ENCODE measurements around the gene NSUN7.

Gene NSUN7

DNA sequence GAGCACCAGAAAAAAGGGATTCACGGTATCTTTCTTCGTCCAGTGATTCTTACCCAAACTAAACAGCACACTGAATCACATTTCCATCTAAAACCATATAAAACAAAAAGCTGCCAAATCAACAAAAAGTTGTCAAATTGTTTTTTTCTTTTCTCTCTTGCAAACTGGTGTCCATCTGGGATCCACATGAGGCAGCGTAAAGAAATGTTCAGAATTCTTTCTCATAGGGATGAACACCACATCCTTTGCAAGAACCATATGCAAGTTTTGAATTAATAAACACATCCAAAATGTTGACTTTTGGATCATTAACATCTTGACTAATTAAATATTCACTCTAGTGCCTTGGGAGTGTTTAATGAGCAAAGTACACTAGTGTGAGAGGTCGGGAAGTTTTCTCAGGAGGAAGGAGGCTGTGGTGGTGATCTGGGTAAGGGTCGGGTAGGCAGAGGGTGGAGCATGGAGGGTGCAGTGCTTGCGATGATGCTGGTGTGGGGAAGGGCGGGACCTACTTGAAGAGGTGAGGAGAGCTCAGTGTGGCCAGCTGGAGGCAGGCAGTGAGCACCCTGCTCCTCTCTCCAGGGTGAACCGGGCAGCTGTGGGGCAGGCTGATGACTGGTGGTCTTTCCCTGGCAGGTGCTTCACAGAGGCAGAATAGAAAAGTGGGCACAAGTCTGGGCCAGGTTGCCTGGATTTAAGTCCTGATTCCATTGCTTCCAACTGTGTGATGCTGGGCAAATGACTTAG, 72.8 kb downstream of the NSUN7 start:
- DNase-seq (ENCODE audit: low read depth) = no peak

DNA sequence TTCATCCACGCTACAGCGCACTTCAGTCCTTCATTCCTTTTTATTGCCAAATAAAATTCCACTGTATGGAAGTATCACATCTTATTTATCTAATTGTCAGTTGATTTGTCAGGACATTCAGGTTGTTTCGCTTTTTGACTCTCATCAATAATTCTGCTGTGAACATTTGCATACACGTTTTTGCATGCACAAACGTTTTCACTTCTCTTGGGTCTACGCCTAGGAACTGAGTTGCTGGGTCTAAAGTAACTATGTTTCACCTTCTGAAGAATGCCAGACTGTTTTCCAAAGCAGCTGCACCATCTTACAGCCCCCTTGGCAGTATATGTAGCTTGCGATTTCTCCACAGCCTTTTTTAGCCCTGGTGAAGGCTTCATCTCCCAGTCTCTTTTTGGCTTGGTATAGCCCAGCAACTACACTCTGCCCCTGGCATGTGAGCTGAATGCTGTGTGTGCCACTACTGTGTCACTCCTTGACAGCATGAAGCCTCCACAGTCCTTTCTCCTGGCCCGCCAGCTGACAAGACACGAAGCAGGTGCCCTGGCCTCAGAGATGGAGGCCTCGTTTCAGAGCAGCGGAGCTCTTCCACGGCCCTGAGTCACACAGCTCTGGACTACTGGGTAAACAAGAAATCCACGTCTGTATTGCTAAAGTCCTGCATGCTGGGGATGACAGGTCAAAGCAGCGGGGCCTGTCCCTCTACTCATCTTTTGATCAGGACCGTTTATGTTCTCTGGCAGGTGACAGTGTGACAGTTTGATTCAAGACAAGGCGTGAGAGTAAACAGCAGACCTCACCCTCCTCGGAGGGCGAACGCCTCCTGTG, 75.5 kb downstream of the NSUN7 start:
- DNase-seq (ENCODE audit: low read depth) = no peak

GRCh38 chr4:40826821-40827220, 77.1 kb downstream of the NSUN7 start:
- no peak for DNase-seq (ENCODE audit: low read depth)

GRCh38 chr4:40827758-40828157, 78.0 kb downstream of the NSUN7 start:
- no peak for DNase-seq (ENCODE audit: low read depth)

- no peak for DNase-seq (ENCODE audit: low read depth)
These were observed 78.9 kb downstream of the NSUN7 start for GRCh38 chr4:40828661-40829060.

GRCh38 chr4:40829586-40829985, 79.8 kb downstream of the NSUN7 start:
- DNase-seq (ENCODE audit: low read depth) = no peak

- no peak for DNase-seq (ENCODE audit: low read depth)
These were observed 81.6 kb downstream of the NSUN7 start for GRCh38 chr4:40831146-40831907.

GRCh38 chr4:40832175-40832574, 82.4 kb downstream of the NSUN7 start:
- no peak for DNase-seq (ENCODE audit: low read depth)

- no peak for DNase-seq (ENCODE audit: low read depth)
These were observed 83.5 kb downstream of the NSUN7 start for GRCh38 chr4:40833212-40833611.

DNA sequence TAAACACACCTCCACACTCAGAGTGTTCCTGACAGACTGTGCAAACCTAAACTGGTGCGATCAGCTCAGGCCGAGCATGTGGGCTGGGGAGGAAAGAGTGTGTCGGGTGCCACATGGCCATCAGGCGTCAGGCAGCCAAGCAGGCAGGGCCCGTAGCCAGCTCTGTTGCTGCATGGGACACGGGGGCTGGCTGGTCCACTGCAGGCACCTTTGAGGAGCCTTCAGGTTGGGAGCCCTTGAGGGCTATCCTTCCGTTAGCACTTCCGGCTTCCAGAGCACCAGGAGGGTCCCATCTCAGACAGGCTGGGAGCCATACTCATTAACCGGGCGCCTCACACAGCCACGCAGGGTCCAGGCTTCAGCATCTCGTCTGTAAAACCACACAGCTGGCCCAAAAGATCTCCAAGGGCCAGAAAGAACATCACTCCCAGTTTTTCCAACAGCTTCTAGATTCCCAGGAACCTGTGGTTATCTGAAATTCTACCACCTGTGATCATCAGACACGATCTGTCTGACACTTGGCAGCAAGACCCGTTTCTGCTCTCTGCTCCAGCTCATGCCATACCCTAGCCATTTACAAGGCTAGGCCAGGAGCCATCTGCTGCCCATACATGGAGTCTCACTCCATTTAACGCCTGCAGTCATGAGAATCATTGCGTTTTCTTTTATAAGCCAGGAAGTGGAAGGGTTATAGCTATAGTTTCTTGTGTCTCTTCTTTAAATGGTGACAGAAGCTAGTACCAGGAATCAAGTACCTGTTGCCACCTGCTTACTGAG, 87.5 kb downstream of the NSUN7 start:
- DNase-seq (ENCODE audit: low read depth) = no peak

- no peak for DNase-seq (ENCODE audit: low read depth)
These were observed 89.0 kb downstream of the NSUN7 start for GRCh38 chr4:40838742-40839141.

- DNase-seq (ENCODE audit: low read depth) = no peak
These were observed 90.7 kb downstream of the NSUN7 start for GRCh38 chr4:40840255-40840984.

DNA sequence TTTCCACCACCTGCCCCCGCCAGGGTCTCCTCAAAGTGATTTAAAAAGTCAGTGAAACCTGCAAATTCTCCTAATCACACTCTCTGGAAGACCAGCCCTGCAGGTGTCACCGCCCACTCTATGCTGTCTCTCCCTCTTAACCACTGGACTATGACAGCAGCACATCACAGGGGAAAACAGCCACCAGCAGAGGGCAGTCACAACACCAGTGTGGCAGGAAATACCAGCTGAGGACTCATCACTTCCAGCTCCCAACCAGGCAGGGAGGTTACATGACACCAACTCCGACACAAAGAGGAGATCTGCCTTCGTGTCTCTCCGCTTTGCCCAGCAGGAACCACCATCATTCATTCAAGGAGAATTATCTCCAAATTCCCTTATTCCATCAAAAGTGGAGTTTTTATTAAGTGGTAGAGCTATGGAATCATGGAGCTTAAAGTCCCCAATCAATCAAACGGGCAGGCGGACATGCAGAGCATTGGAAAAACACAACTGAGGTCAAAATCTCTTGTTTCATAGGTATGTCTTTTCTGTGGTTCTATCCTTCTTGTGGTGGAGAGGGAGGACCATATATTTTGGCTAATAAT, 91.3 kb downstream of the NSUN7 start:
- DNase-seq (ENCODE audit: low read depth) = peak; percentile 54

GRCh38 chr4:40842318-40842717, 92.6 kb downstream of the NSUN7 start:
- no peak for DNase-seq (ENCODE audit: low read depth)

- no peak for DNase-seq (ENCODE audit: low read depth)
These were observed 93.1 kb downstream of the NSUN7 start for GRCh38 chr4:40842725-40843423.

GRCh38 chr4:40843696-40844095, 93.9 kb downstream of the NSUN7 start:
- no peak for DNase-seq (ENCODE audit: low read depth)

- no peak for DNase-seq (ENCODE audit: low read depth)
These were observed 94.5 kb downstream of the NSUN7 start for GRCh38 chr4:40844261-40844660.

DNA sequence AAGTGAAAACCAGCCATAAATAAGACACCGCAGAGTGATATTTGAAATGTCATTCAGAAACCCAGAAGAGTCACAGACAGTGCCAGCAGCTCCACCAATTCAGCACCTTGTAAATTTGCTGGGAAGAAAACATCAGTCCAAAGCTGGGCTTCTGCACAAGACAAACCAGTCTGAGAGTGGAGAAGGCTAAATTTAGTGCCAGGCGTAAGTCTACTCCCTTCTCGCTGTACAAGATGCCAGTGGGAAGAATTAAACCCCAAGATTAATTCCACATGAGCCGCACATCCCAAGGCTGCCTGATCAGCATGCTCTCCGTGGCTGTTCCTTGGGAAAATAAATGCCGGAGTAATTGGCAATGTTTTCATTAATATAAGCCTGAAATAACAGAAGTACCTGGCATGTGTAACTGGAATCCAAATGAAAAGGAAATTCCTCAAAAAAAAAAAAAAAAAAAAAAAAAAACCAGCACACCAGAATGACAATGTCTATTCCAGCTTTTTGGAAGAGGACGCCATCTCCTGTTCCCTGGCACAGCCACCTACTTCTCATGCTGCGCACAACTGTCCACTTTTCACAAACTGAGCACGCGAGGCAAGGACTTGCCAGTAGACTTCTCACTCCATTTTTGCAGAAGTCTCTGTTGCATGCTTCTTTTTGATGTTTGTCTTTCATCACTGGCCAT, 95.5 kb downstream of the NSUN7 start:
- no peak for DNase-seq (ENCODE audit: low read depth)

GRCh38 chr4:40846532-40846931, 96.8 kb downstream of the NSUN7 start:
- DNase-seq (ENCODE audit: low read depth) = no peak

DNA sequence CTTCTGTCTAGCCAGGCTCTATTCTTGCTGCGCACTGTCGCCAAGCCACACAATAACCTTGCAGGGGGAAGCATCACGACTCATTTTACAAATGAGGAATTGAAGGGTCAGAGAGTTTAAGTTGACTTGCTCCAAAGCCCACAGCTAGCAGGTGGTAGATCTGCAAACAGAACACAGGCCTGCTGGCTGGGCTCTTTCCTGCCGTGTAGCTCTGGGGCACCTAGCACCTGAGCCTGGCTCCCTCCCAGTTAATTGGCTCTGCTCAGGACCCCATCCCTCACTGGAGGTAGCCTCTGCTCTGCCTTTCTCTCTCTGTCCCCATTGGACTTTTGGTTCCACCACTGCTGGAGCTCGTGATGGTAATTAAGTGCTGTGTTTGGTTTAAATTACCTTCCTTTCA, 98.5 kb downstream of the NSUN7 start:
- DNase-seq (ENCODE audit: low read depth) = no peak

Data from activated T-cell treated with anti-CD3 and anti-CD28 coated beads for 1 hour (primary cell).